HepG2 (cell line): ENCODE measurements around the gene THOC6. TPM values are rescaled to one million over a fixed set of nuclear protein-coding genes. Genes with fewer than 3 reads are reported as not detected.

Source experiments
- ARNTL ChIP-seq: sonication (generic); formaldehyde crosslinking; IDR thresholded peaks from 2 replicates; pipeline ENCODE4 v1.4.0; 2020; ENCODE audit warnings: mild to moderate bottlenecking, missing genetic modification reagents
- BCL6 ChIP-seq: IDR thresholded peaks from 2 replicates; pipeline ENCODE4 v1.6.1; 2016; ENCODE audit warnings: missing genetic modification reagents, missing compliant biosample characterization
- CBX1 ChIP-seq: IDR thresholded peaks from one replicate; pipeline ENCODE4 v1.6.1; 2016; ENCODE audit warnings: antibody characterized with exemption, low read depth
- CCAR2 ChIP-seq: fragments of 200-400 bp; formaldehyde crosslinking; optimal IDR thresholded peaks from 2 replicates; pipeline ENCODE3; 2018; ENCODE audit warnings: low read depth, mild to moderate bottlenecking, low read length, moderate library complexity
- DNMT1 ChIP-seq: sonication (generic); formaldehyde crosslinking; IDR thresholded peaks from 2 replicates; pipeline ENCODE4 v1.5.1; 2020; ENCODE audit warnings: mild to moderate bottlenecking, missing genetic modification reagents
- EZH2 ChIP-seq: conservative IDR thresholded peaks from 2 replicates; pipeline ENCODE4 v1.6.1; 2012; ENCODE audit warnings: mild to moderate bottlenecking, low read depth, low read length, moderate library complexity
- GATA4 ChIP-seq: sonication (generic); IDR thresholded peaks from 2 replicates; pipeline ENCODE4 v1.6.1; 2016; ENCODE audit warnings: antibody characterized with exemption, low read depth, borderline replicate concordance
- GATAD2A ChIP-seq: IDR thresholded peaks from 2 replicates; pipeline ENCODE4 v1.6.1; 2016
- HES4 ChIP-seq: sonication (generic); formaldehyde crosslinking; IDR thresholded peaks from 2 replicates; pipeline ENCODE4 v1.9.0; 2021; ENCODE audit warnings: mild to moderate bottlenecking, missing genetic modification reagents, borderline replicate concordance
- IRF2 ChIP-seq: IDR thresholded peaks from 2 replicates; pipeline ENCODE4 v1.6.1; 2018; ENCODE audit warnings: missing genetic modification reagents, missing compliant biosample characterization
- MTF1 ChIP-seq: sonication (generic); formaldehyde crosslinking; IDR thresholded peaks from 2 replicates; pipeline ENCODE4 v1.5.0; 2020; ENCODE audit warnings: missing genetic modification reagents
- NRL ChIP-seq: sonication (generic); formaldehyde crosslinking; IDR thresholded peaks from 2 replicates; pipeline ENCODE4 v1.5.0; 2020; ENCODE audit warnings: missing genetic modification reagents, mild to moderate bottlenecking, moderate library complexity, borderline replicate concordance
- SIX1 ChIP-seq: sonication (generic); formaldehyde crosslinking; IDR thresholded peaks from 2 replicates; pipeline ENCODE4 v1.4.0; 2020; ENCODE audit warnings: missing genetic modification reagents, borderline replicate concordance
- SKI ChIP-seq: fragments of 450-650 bp; IDR thresholded peaks from one replicate; pipeline ENCODE4 v1.6.1; 2018; ENCODE audit warnings: mild to moderate bottlenecking; ENCODE audit not compliant: partially characterized antibody
- SNAI1 ChIP-seq: sonication (generic); formaldehyde crosslinking; IDR thresholded peaks from 2 replicates; pipeline ENCODE4 v1.5.0; 2020; ENCODE audit warnings: mild to moderate bottlenecking, missing genetic modification reagents, borderline replicate concordance
- TBL1XR1 ChIP-seq: fragments of 150-350 bp; IDR thresholded peaks from 2 replicates; pipeline ENCODE4 v1.6.1; 2014; ENCODE audit warnings: borderline replicate concordance, low read length; ENCODE audit not compliant: partially characterized antibody
- TFE3 ChIP-seq: IDR thresholded peaks from 2 replicates; pipeline ENCODE4 v1.6.1; 2016
- TMF1 ChIP-seq: sonication (generic); formaldehyde crosslinking; IDR thresholded peaks from 2 replicates; pipeline ENCODE4 v1.8.1; 2022; ENCODE audit warnings: low read depth, missing genetic modification reagents
- TP53 ChIP-seq: sonication (generic); formaldehyde crosslinking; conservative IDR thresholded peaks from 2 replicates; pipeline ENCODE4 v1.4.0; 2020; ENCODE audit warnings: missing genetic modification reagents
- YEATS4 ChIP-seq: sonication (generic); formaldehyde crosslinking; IDR thresholded peaks from 2 replicates; pipeline ENCODE4 v1.4.0; 2020; ENCODE audit warnings: missing genetic modification reagents, borderline replicate concordance
- ZEB1 ChIP-seq: IDR thresholded peaks from 2 replicates; pipeline ENCODE4 v1.6.1; 2012; ENCODE audit warnings: mild to moderate bottlenecking, low read depth, inconsistent platforms; ENCODE audit not compliant: insufficient replicate concordance
- ZFY ChIP-seq: sonication (generic); formaldehyde crosslinking; IDR thresholded peaks from 2 replicates; pipeline ENCODE4 v1.4.0; 2020; ENCODE audit warnings: missing genetic modification reagents
- ZNF251 ChIP-seq: sonication (generic); formaldehyde crosslinking; IDR thresholded peaks from 2 replicates; pipeline ENCODE4 v1.9.0; 2021; ENCODE audit warnings: mild to moderate bottlenecking, missing genetic modification reagents
- ZNF275 ChIP-seq: sonication (generic); formaldehyde crosslinking; IDR thresholded peaks from 2 replicates; pipeline ENCODE4 v1.8.0; 2022; ENCODE audit warnings: missing genetic modification reagents, mild to moderate bottlenecking, inconsistent platforms, borderline replicate concordance
- ZNF282 ChIP-seq: fragments of 450-650 bp; IDR thresholded peaks from 2 replicates; pipeline ENCODE4 v1.6.1; 2018; ENCODE audit not compliant: partially characterized antibody
- ZNF543 ChIP-seq: sonication (generic); formaldehyde crosslinking; IDR thresholded peaks from 2 replicates; pipeline ENCODE4 v1.4.0; 2020; ENCODE audit warnings: mild to moderate bottlenecking, missing genetic modification reagents
- ZNF605 ChIP-seq: sonication (generic); formaldehyde crosslinking; IDR thresholded peaks from 2 replicates; pipeline ENCODE4 v1.8.0; 2022; ENCODE audit warnings: mild to moderate bottlenecking, missing genetic modification reagents
- ZNF670 ChIP-seq: sonication (generic); formaldehyde crosslinking; IDR thresholded peaks from 2 replicates; pipeline ENCODE4 v1.8.0; 2022; ENCODE audit warnings: mild to moderate bottlenecking, missing genetic modification reagents, borderline replicate concordance
- ZNF768 ChIP-seq: sonication (generic); formaldehyde crosslinking; IDR thresholded peaks from 2 replicates; pipeline ENCODE4 v1.4.0; 2020; ENCODE audit warnings: missing genetic modification reagents
- ZNF788 ChIP-seq: sonication (generic); formaldehyde crosslinking; IDR thresholded peaks from 2 replicates; pipeline ENCODE4 v1.5.0; 2020; ENCODE audit warnings: mild to moderate bottlenecking, missing genetic modification reagents, borderline replicate concordance
- ZNF792 ChIP-seq: IDR thresholded peaks from 2 replicates; pipeline ENCODE4 v1.6.1; 2016
- ZNF891 ChIP-seq: sonication (generic); formaldehyde crosslinking; IDR thresholded peaks from 2 replicates; pipeline ENCODE4 v1.5.0; 2020; ENCODE audit warnings: mild to moderate bottlenecking, missing genetic modification reagents
- polyA plus RNA-seq, 8 experiments: library from polyadenylated mRNA; depleted of rRNA in 3 of 8; stranded (reverse) in 7 of 8; unstranded in 1 of 8; fragments of >200 nt; fragmentation: Illumina TruSeq in 4 of 8; extraction: Trizol in 4 of 8; gene quantifications; 2 replicates each; pipeline versions ENCODE4 v1.2.1 to v1.2.3, GENCODE V29; 2011 to 2016; ENCODE audit warnings: low read depth in 4 of 8, missing spikeins in 1 of 8, mixed read lengths in 1 of 8; ENCODE audit not compliant: insufficient read depth in 1 of 8
- total RNA-seq, 5 experiments: library from RNA; depleted of rRNA; stranded (reverse); fragments of >200 nt; fragmentation: Illumina TruSeq; extraction: Trizol; gene quantifications; 2 replicates each; pipeline ENCODE4 v1.2.3, GENCODE V29; 2016; ENCODE audit warnings: low read depth in 1 of 5

The THOC6 gene
- total and polyA plus RNA-seq, 2 of the 13 experiments (the other 11 are each of a cell fraction or from before 2014, with no cell fraction given) = 32.1 to 37.0 TPM

- TF ChIP-seq TFE3 (CRISPR knock-in tag) (no peak), ZNF275 (CRISPR knock-in tag) (no peak), SIX1 (CRISPR knock-in tag) (no peak), TP53 (CRISPR knock-in tag) (no peak), CCAR2 (no peak), ZFY (CRISPR knock-in tag) (no peak), TBL1XR1 (no peak), ZNF670 (no peak; the same call in 1 of the 2 replicates), ZNF282 (no peak), CBX1 (no peak), ZEB1 (peak; percentile 39), ZNF792 (CRISPR knock-in tag) (no peak), NRL (CRISPR knock-in tag) (no peak), MTF1 (CRISPR knock-in tag) (no peak), ZNF251 (CRISPR knock-in tag) (no peak), ZNF788 (CRISPR knock-in tag) (0 out of 2 replicates have a peak, but pooled peaks have one; percentile 37), GATA4 (no peak), ZNF768 (CRISPR knock-in tag) (no peak; the same call in 1 of the 2 replicates), ARNTL (CRISPR knock-in tag) (no peak), ZNF891 (CRISPR knock-in tag) (0 out of 2 replicates have a peak, but pooled peaks have one; percentile 14), IRF2 (no peak), HES4 (CRISPR knock-in tag) (no peak), DNMT1 (CRISPR knock-in tag) (no peak), ZNF543 (no peak), SNAI1 (CRISPR knock-in tag) (no peak), GATAD2A (no peak), ZNF605 (CRISPR knock-in tag) (no peak), BCL6 (CRISPR knock-in tag) (0 out of 2 replicates have a peak, but pooled peaks have one; percentile 28), YEATS4 (CRISPR knock-in tag) (no peak), TMF1 (CRISPR knock-in tag) (no peak), SKI (no peak), EZH2 (no peak)
Measured at GRCh38 chr16:3007059-3007956, 16.5 kb upstream of the THOC6 start (continued).
